Ascending aorta (tissue), 2 donors: ENCODE data around the gene PPP6R3. TPM values are rescaled to one million over a fixed set of nuclear protein-coding genes. Genes with fewer than 3 reads are reported as not detected.
A peak's percentile ranks its signal among the peaks of the same experiment; 100 is the strongest.
"Not testable (repeated sequence)": the region's sequence is repeated elsewhere in the genome, so short reads cannot be mapped to it uniquely, and the experiment has no call there.

Experiments
- DNase-seq, 2 donors: peaks; one replicate each; pipeline ENCODE4 v3.0.0-alpha.2; 2019; ENCODE audit warnings: low spot score in 2 of 2
- H3K27ac ChIP-seq, 2 donors: fragments of 200-600 bp; sonication (generic); one replicate each; pipeline ENCODE4 v1.5.1; 2016 to 2017; ENCODE audit warnings: mild to moderate bottlenecking in 1 of 2
- H3K27me3 ChIP-seq: fragments of 200-600 bp; sonication (generic); one replicate; pipeline ENCODE4 v1.5.1; 2017
- H3K36me3 ChIP-seq, 2 donors: fragments of 200-600 bp; sonication (generic); one replicate each; pipeline ENCODE4 v1.5.1; 2016
- H3K4me1 ChIP-seq, 2 donors: fragments of 200-600 bp; sonication (generic); one replicate each; pipeline ENCODE4 v1.5.1; 2016 to 2017; ENCODE audit warnings: mild to moderate bottlenecking in 1 of 2
- H3K4me3 ChIP-seq, 2 donors: fragments of 200-600 bp; sonication (generic); one replicate each; pipeline ENCODE4 v1.5.1; 2016 to 2017; ENCODE audit warnings: mild to moderate bottlenecking in 1 of 2
- H3K9me3 ChIP-seq, 2 donors: fragments of 200-600 bp; sonication (generic); one replicate each; pipeline ENCODE4 v1.5.1; 2016
- intact Hi-C: fragments of 100-400 bp; cut with DNase I; formaldehyde crosslinking; loops from one replicate; pipeline ENCODE4 v1.15.1; 2023
- total RNA-seq: library from RNA; depleted of rRNA; stranded (reverse); fragments of >200 nt; gene quantifications from one replicate; pipeline ENCODE4 v1.1.0, GENCODE V29; 2016
- TF ChIP-seq, protein P1 (sequence below), 3 experiments: fragments of 200-600 bp in 2 of 3; fragments of 450-650 bp in 1 of 3; sonication (generic) in 2 of 3; IDR thresholded peaks; one replicate each; pipeline ENCODE4 v1.5.1; 2016 to 2019; ENCODE audit warnings: antibody characterized with exemption in 3 of 3, mild to moderate bottlenecking in 1 of 3, moderate library complexity in 1 of 3

Gene PPP6R3
- total RNA-seq, 1 donor from 2014 or later = 94.7 TPM

DNA sequence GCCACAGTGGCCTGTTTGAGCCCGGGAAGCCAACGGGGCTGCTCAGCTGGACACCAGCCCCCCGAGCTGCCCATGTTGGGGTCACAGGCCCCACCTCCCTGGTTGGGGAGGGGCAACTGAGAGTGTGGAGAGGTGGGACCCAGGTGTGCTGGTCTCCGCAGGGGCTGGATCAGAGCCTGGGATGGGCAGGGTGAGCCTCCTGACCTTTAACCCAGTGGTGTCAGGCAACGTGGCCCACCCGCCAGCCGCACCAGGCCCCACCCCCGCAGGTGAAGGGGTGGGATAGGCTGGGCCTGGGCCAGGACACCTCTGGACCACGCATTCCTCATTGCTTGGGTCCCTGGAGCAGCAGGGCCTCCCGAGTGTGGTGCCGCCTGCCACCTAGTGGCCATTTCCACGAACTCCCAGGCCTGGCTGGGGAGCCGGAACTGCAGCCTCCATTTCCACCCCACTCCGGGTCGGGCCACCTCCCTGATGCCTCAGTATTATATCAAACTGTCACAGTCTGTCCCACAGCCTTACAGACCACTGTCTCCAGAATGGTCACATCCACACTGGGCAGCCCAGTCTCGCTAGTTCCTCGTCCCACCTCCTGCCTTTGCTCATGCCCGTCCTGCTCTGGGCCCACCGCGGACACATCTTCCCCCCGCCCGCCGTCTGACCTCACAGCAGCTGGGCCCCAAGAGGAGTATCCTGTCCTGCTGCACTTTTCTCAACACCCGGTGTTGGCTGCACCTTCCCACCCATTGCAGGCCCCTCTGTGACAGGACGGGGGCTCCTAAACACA lies 13.3 kb upstream of the PPP6R3 start:
- H3K4me1 ChIP-seq = no peaks in the 10 kb centered on the region
- H3K4me3 ChIP-seq = no peak overlapping the region
- H3K36me3 ChIP-seq = peaks cover 29 to 50% of the 10 kb centered on the region in 2 donors
- TF ChIP-seq, protein P1, sequence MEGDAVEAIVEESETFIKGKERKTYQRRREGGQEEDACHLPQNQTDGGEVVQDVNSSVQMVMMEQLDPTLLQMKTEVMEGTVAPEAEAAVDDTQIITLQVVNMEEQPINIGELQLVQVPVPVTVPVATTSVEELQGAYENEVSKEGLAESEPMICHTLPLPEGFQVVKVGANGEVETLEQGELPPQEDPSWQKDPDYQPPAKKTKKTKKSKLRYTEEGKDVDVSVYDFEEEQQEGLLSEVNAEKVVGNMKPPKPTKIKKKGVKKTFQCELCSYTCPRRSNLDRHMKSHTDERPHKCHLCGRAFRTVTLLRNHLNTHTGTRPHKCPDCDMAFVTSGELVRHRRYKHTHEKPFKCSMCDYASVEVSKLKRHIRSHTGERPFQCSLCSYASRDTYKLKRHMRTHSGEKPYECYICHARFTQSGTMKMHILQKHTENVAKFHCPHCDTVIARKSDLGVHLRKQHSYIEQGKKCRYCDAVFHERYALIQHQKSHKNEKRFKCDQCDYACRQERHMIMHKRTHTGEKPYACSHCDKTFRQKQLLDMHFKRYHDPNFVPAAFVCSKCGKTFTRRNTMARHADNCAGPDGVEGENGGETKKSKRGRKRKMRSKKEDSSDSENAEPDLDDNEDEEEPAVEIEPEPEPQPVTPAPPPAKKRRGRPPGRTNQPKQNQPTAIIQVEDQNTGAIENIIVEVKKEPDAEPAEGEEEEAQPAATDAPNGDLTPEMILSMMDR (IDR thresholded peaks at IDR 0.05) = peak; percentile 89 to 91 (median 90)
- DNase-seq = peak in 1 of 2 donors; percentile 86
- H3K27ac ChIP-seq = no peak overlapping the region
- intact Hi-C loops = loop anchor here (1.0 to 10.0 kb wide), 4 partner anchors 150 to 432 kb away; partner anchors contain the start of gene ALDH3B1
- H3K27me3 ChIP-seq = no peaks in the 10 kb centered on the region
- no peaks in the 10 kb centered on the region for H3K9me3 ChIP-seq

DNA sequence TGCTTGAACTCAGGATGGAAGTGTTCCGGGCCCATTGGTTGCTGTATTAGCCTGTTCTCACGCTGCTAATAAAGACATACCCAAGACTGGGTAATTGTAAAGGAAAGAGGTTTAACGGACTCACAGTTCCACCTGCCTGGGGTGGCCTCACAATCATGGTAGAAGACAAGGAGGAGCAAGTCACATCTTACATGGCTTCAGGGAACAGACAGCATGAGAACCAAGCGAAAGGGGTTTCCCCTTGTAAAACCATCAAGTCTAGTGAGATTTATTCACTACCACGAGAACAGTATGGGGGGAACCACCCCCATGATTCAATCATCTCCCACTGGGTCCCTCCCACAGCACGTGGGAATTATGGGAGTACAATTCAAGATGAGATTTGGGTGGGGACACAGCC lies 12.6 kb upstream of the PPP6R3 start:
- peaks cover 23 to 43% of the 10 kb centered on the region in 2 donors for H3K36me3 ChIP-seq
- intact Hi-C loops = loop anchor here (1.0 to 10.0 kb wide), 4 partner anchors 151 to 433 kb away; partner anchors contain the start of gene ALDH3B1
- not testable (repeated sequence) for DNase-seq

DNA sequence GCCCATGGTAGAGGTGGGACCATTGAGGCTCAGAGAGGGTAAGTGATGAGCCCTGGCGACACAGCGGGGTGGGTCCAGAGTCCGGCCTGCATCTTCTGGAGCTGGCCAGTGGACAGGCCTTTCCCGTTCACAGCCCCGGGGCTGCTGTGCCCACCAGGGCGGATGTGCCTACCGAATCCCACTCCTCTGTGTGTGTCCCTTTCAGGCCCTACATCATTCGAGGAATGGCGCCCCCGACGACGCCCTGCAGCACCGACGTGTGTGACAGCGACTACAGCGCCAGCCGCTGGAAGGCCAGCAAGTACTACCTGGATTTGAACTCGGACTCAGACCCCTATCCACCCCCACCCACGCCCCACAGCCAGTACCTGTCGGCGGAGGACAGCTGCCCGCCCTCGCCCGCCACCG lies 11.9 kb upstream of the PPP6R3 start:
- no peak overlapping the region for H3K27ac ChIP-seq
- peaks cover 21 to 43% of the 10 kb centered on the region in 2 donors for H3K36me3 ChIP-seq
- intact Hi-C loops = loop anchor here (5.0 to 10.0 kb wide), 2 partner anchors 231 to 434 kb away; partner anchors contain the start of gene ALDH3B1
- no peaks in the 10 kb centered on the region for H3K9me3 ChIP-seq
- H3K4me1 ChIP-seq = no peaks in the 10 kb centered on the region
- no peak for DNase-seq
- H3K27me3 ChIP-seq = no peaks in the 10 kb centered on the region
- TF ChIP-seq, protein P1 (IDR thresholded peaks at IDR 0.05) = no peak
- H3K4me3 ChIP-seq = no peak overlapping the region

More for the DNA sequence above, 12.6 kb upstream of the PPP6R3 start:
- not testable (repeated sequence) for H3K4me1 ChIP-seq, H3K9me3 ChIP-seq, H3K27ac ChIP-seq, H3K27me3 ChIP-seq, H3K4me3 ChIP-seq

DNA sequence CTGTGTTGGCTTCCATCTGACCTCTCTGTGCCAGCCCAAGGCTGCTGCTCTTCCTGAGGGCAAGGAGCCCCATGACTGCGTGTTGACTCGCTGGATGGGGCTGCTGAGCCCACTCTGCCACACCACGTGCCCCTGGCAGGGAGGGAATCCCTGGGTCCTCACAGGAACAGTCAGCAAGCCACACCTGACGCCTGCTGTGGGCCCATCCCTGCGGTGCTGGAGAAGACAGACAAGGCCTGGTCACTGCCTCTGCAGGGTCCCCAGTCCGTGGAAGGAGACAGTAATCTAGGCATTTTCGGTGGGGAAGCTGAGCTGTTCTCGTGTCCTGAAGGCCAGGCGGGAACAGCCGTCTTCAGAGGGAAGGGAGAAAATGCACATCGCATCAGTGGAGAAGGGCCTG lies 10.6 kb upstream of the PPP6R3 start:
- intact Hi-C loops = loop anchor here (5.0 to 10.0 kb wide), 2 partner anchors 233 to 435 kb away; partner anchors contain the start of gene ALDH3B1

DNA sequence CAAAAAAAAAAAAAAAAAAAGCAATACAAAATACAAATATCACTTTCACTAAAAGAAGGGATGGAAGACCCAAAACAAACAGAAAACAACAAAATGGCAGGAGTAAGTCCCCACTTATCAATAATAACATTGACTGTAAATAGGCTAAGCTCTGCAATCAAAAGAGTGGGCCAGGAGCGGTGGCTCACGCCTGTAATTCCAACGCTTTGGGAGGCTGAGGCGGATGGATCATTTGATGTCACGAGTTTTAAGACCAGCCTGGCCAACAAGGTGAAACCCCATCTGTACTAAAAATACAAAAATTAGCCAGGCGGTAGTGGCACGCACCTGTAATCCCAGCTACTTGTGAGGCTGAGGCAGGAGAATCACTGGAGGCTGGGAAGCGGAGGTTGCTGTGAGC lies 9.8 kb upstream of the PPP6R3 start:
- H3K4me1 ChIP-seq = no peaks in the 10 kb centered on the region
- no peak overlapping the region for H3K27ac ChIP-seq
- TF ChIP-seq, protein P1 (IDR thresholded peaks at IDR 0.05) = no peak
- no peaks in the 10 kb centered on the region for H3K9me3 ChIP-seq
- intact Hi-C loops = no loop called here
- no peak overlapping the region for H3K4me3 ChIP-seq
- H3K36me3 ChIP-seq = peaks cover 21 to 39% of the 10 kb centered on the region in 2 donors
- DNase-seq = no peak
- H3K27me3 ChIP-seq = no peaks in the 10 kb centered on the region

More for the DNA sequence above, 10.6 kb upstream of the PPP6R3 start:
- H3K27me3 ChIP-seq = no peaks in the 10 kb centered on the region
- TF ChIP-seq, protein P1 (IDR thresholded peaks at IDR 0.05) = no peak
- no peak overlapping the region for H3K27ac ChIP-seq
- H3K9me3 ChIP-seq = no peaks in the 10 kb centered on the region
- no peaks in the 10 kb centered on the region for H3K4me1 ChIP-seq
- peaks cover 21 to 43% of the 10 kb centered on the region in 2 donors for H3K36me3 ChIP-seq
- DNase-seq = peak in 1 of 2 donors; percentile 60
- H3K4me3 ChIP-seq = no peak overlapping the region

DNA sequence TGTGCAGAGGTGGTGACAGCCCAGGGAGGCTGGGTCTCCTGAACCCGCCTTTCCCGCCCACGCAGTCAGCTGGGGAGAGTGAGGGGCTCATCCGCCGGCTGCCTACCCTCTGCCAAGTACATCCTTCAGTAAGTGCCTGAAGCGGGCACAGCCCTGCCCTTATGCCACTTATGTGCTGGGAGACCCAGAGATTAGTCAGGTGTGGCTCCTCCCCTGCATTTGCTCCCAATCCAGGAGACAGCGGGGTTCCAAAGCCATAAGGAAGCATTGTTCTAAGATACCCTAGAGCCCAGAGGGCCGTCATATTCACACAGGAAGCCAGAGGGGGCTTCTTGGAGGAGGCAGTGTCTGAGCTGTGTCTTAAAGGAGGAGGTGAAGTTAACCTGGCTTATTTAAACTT lies 5.8 kb upstream of the PPP6R3 start:
- intact Hi-C loops = no loop called here
- no peak overlapping the region for H3K27ac ChIP-seq
- H3K27me3 ChIP-seq = no peaks in the 10 kb centered on the region
- peaks cover 2 to 4% of the 10 kb centered on the region in 2 donors for H3K36me3 ChIP-seq
- TF ChIP-seq, protein P1 (IDR thresholded peaks at IDR 0.05) = no peak
- no peaks in the 10 kb centered on the region for H3K4me1 ChIP-seq
- H3K9me3 ChIP-seq = no peaks in the 10 kb centered on the region
- DNase-seq = peak in 1 of 2 donors; percentile 56
- H3K4me3 ChIP-seq = no peak overlapping the region
